ENCODE data around the gene AADACL3. TPM values are rescaled to one million over a fixed set of nuclear protein-coding genes. Genes with fewer than 3 reads are reported as not detected.
"Not testable (repeated sequence)": the region's sequence is repeated elsewhere in the genome, so short reads cannot be mapped to it uniquely, and the experiment has no call there.

The AADACL3 gene
- polyA plus RNA-seq, 1 donor, result not detected

DNA sequence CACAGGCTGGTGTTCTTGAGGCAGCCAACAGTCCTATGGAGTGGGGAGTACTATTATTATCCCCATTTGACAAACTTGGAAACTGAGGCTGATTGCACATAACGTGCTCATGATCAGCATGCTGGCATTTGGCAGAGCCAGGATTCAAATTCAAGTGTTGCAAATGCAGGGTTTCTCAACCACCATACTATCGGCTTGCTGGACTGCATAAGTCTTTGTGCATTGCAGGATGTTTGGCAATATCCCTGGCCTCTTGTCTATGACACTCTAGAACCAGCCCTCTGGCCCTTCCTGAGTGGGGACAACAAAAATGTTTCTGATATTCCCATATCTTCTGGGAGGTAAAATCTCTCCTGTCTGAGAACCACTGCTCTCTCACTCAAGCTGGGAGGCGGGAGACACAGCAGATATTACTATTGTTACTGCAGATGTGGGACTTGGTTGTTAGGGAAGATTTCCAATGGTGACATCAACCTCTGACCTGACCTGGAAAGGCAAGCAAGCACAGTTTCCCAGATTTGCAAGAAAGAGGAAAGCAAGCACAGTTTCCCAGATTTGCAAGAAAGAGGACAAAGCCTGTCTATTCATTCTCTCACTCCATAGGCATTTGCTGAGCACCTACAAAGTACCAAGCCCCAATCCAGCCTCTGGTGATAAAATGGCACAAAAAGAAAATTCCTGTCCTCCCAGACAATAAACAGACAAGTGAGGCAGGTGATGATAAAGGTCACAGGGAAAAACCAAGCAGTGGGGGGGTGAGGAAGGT lies 1.0 kb upstream of the AADACL3 start:
- DNase-seq (ENCODE audit: low read depth), result no peak

DNA sequence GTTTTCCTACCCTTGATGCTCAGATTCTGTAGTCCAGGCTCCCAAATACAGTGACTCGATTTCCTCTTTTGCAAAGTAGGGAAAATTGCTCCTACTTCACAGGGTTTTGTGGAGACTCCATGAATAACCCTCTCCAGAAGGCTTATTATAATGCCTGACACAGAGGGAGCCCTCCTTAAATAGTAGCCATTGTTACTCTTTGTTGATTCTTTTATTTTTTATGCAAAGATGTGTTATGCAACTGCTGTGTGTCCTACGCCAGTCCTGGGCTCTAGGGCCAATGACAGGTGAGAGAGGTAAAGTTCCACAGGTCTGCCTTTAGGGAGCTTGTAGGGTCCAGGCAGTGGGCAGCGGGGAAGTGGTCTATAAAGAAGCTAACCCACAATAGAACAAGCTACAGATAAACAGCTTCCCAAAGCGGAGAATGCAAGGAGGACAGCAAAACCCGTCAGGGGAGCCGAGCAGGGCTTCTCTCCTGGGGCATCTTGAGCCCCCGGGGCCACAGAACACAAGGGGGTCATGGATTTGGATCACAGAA lies 1.5 kb downstream of the AADACL3 start:
- no peak for DNase-seq (ENCODE audit: low read depth)

DNA sequence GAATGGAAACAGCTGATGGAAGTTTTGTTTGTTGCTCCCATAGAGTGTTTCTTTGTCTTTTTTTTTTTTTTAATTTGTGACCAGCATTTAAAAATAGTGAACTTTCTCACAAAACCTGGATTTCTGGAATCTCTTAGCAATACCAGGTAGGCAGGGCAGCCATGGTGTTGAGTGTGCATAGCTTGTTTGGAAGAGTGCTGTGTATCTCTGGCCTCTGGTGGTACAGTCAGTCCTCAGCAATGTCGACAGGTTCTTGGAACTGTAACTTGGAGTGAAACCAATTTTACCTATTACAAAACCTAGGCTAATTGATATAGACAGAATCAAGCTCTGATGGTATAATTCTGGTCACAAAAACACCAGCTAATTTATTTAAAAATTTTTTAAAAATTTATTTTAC lies 6.7 kb downstream of the AADACL3 start:
- DNase-seq (ENCODE audit: low read depth), result no peak

DNA sequence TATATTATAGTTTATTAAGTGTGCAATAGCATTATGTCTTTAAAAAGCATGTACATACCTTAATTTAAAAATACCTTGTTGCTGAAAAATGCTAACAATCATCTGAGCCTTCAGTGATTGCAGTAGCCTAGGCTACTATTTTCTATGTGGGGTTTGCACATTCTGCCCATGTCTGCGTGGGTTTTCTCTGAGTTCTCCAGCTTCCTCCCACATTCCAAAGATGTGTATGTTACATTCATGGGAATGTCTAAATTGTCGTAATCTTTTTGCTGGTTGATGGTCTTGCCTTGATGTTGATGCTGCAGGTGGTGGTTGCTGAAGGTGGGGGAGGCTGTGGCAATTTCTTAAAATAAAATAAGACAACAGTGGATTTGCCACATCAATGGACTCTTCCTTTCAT lies 12.5 kb downstream of the AADACL3 start:
- no peak for DNase-seq (ENCODE audit: low read depth)

DNA sequence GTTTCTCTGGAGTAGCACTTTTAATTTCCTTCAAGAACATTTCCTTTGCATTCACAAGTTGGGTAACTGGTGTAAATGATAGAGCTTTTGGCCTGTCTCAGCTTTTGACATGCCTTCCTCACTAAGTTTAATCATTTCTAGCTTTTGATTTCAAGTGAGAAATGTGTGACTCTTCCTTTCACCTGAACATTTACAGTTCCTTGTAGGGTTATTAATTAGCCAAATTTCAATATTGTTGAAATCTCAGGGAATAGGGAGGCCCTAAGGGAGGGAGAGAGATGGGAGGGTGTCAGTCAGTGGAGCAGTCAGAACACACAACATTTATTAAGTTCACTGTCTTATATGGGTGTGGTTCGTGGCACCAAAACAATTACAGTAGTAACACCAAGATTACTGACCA lies 14.2 kb downstream of the AADACL3 start:
- DNase-seq (ENCODE audit: low read depth), result no peak

DNA sequence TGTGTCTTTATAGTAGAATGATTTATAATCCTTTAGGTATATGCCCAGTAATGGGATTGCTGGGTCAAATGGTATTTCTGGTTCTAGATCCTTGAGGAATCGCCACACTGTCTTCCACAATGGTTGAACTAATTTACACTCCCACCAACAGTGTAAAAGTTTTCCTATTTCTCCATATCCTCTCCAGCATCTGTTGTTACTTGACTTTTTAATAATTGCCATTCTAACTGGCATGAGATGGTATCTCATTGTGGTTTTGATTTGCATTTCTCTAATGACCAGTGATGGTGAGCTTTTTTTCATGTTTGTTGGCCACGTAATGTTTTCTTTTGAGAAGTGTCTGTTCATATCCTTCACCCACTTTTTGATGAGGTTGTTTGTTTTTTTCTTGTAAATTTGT lies 15.2 kb downstream of the AADACL3 start:
- not testable (repeated sequence) for DNase-seq (ENCODE audit: low read depth)

DNA sequence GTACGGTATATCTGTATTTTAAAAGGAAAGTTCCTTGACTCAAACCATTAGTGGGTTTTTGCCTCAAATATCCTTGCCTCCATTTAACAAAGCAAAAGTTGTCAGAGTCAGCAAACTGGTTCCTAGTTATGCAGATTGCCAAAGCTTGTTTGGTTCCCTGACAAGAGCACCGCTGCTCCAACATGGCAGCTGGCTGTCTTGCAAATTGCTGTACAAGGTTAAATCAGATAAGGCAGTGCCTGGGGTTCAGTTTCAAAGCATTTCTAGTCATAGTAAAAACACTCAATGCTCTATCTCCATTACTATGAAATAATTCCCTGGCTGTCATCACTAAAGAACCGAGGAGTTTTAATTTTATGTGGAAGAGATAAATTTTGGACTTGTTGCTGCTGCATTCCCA lies 18.7 kb downstream of the AADACL3 start:
- no peak for DNase-seq (ENCODE audit: low read depth)

DNA sequence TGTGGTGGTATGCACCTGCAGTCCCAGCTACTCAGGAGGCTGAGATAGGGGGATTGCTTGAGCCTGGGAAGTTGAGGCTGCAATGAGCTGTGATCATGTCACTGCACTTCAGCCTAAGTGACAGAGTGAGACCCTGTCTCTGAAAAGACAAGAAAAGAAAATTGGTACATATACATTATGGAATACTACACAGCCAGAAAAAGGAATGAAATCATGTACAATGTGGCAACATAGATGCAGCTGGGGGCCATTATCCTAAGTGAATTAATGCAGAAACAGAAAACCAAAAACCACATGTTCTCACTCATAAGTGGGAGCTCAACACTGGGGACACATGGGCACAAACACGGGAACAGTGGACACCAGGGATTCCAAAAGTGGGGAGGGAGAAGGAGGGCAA lies 23.0 kb downstream of the AADACL3 start:
- no peak for DNase-seq (ENCODE audit: low read depth)

DNA sequence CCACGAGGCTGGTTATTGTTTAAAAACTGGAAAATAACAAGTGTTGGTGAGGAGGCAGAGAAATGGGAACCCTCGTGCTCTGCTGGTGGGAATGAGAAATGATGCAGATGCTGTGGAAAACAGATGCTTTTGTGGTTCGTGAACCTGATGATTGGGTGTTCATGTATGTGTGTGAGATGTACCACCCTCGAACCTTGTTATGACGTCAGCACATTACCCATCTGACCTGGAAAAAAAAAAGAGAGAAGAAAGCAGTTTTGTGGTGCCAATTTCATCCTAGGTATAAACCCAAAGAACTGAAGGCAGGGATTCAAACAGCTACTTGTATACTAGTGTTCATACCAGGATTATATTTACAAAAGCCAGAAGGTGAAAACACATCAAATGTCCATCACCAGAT lies 23.7 kb downstream of the AADACL3 start:
- no peak for DNase-seq (ENCODE audit: low read depth)

DNA sequence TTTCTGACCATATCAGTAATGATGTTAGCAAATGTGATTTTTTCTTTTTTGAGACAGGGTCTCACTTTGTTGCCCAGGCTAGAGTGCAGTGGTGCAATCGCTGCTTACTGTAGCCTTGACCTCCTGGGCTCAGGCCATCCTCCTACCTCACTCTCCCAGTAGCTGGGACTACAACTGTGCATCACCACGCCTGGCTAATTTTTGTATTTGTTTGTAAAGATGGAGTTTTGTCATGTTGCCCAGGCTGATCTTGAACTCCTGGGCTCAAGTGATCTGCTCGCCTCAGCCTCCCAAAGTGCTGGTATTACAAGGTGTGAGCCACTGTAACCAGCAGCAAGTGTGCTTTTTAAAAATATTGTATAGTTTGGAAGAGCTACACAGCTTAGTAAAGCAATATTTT lies 26.0 kb downstream of the AADACL3 start:
- no peak for DNase-seq (ENCODE audit: low read depth)

DNA sequence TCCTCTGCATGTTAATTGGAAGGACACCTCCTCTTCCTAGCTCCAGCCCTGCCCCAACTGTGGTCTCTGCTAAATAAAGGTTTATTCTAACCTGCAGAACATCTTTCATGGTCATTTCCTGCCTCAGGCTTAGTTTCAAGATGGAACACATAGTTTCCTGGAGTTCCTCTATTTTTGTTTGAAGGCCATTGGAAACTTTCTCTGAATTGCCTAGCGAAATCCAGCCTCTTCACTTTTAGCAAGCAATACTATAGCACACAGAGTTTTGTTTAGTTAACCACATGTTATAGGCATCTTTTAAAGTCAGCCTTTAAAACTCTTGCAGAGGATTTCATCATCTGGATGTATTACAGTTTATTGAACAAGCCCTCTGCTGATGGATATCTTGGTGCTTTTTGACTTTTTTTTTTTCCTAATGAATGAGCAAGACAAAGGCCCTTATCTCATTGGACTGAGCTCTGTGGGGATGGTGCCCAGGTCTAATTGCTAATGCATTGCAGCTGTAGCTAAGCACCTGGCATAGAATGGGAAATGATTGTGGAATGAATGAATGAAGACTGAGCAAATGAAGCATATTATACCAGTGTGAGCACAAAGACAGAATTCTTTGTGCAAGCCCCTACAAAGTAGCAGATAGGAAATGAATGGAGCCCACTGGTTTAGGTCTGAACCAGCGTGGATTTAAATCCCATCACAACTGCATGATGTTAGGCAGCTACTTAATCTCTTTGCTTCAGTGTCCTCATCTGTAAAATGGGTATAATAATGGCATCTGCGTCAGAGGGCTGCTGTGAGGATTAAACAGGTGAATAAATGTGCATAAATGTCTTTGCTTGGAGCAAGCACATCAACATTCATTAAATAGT lies 29.4 kb downstream of the AADACL3 start:
- DNase-seq (ENCODE audit: low read depth), result no peak

DNA sequence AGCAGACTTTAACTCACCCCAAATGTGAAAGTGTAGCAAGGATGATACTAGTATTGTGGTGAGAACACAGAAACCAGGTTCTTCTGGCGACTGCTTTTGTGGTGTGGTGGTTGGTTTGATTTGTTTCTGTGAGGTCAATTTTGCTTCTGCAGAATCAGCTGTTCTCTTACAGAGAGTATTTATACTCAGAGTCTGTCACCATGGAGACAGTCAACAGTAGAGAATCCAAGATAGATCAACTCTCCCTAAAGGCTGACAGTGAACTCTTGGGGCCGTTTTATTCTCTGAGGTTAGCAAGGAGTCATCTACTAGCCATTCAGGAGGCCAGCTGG lies 30.0 kb downstream of the AADACL3 start, which contains the start of gene CFAP107:
CFAP107 (plus strand) TSS at position 209 of the 332 bp plus-strand sequence. CDS start 231 bp downstream, outside the sequence.
- DNase-seq (ENCODE audit: low read depth), result no peak

DNA sequence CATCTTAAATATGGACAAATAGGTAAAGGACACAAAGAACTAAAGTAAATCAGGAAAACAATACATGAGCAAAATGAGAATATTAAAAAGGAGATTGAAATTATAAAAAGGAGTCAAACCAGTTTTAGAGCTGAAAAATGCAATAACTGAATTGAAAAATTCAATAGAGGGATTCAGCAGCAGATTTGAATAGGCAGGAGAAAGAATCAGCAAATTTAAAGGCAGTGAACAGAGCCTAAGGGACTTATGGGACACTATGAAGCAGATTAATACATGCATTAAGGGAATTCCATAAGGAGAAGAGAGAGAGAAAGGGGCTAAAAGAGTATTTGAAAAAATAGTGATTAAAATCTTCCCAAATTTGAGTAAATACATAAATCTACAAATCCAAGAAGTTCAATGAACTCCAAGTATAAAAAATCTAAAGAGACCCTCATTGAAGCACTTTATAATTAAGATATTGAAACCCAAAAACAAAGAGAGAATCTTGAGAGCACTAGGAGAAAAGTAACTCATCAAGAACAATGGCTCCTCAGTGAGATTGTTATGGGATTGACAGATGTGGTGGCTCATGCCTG lies 33.0 kb downstream of the AADACL3 start:
- DNase-seq (ENCODE audit: low read depth), result no peak

DNA sequence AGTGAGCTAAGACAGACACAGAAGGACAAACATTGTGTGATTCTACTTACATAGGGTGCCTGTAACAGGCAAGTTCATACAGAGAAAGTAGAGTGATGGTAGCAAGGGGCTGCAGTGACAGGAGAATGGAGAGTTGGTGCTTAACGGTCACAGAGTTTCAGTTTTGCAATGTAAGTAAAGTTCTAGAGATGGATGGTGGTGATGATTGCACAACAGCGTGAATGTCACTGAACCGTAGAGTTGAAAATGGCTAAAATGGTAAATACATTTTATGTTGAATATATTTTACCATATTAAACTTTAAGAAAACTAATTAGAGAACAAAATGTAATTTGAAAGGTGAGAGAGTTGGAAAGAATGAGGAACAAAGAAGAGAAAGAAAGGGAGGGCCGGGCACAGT lies 38.8 kb downstream of the AADACL3 start:
- no peak for DNase-seq (ENCODE audit: low read depth)

DNA sequence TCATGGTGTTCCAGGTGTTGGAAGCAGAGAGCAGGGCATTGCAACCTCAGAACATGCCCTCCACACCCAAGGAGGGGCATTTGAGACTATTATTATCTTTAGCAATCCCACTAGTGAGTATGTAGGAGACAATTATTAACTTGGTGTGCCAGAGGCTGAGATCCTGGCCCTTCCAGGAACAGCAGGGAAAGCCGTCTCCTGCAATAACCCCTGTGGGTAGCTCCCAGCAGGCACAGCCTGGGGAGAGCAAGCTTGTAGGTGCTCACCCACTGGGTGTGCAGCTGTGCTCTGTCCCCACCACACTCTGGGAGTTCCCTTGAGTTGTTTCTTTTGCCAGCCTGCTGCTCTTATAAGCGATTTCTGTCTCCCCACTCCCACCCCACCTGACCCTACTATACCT lies 40.4 kb downstream of the AADACL3 start:
- no peak for DNase-seq (ENCODE audit: low read depth)

DNA sequence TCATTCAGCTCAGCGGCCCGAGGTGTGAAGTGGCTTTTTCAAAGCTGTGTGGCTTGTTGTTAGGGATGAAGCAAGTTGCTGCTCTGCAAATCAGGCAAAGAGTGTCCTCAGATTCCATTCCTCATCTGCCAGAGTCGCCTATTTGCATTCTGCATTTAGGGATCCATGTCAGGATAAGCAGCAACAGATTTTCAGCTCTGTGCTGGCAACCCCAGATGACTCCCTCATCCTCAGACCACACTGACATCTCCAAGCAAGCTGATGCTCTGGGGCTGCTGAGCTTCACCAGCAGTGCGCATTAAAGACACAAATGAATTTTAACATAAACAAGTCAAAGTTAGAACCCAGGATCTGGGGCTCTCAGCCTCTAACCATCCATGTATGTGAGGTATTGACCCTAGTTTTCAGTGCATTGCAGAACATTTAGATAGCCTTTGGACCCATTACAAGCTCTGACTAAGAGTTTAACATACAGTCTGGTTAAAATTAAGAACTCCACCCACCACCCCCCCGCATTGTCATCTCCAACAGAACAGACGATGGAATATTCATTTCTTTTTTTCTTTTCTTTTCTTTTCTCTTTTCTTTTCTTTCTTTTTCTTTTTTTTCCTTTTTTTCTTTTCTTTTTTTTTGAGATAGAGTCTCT lies 41.0 kb downstream of the AADACL3 start:
- no peak for DNase-seq (ENCODE audit: low read depth)

DNA sequence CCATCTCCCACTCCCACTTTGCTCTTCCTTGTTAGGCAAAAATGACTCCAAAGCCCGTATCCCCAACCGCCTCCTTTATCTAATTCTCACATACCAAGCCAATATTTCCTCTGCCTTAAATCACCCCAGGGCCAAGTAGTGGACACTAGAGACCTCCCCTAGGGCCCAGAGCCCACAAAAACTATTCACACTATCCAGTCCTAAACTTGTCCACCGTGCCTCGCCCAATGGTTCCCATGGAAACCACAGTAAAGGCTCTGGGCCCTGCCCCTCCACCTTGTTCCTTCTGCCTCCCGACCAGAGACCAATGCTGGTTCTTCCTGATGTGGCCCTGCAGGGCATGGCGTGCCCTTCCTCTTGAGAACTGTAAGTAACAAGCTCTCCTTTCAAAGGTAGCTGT lies 41.9 kb downstream of the AADACL3 start:
- DNase-seq (ENCODE audit: low read depth), result no peak

DNA sequence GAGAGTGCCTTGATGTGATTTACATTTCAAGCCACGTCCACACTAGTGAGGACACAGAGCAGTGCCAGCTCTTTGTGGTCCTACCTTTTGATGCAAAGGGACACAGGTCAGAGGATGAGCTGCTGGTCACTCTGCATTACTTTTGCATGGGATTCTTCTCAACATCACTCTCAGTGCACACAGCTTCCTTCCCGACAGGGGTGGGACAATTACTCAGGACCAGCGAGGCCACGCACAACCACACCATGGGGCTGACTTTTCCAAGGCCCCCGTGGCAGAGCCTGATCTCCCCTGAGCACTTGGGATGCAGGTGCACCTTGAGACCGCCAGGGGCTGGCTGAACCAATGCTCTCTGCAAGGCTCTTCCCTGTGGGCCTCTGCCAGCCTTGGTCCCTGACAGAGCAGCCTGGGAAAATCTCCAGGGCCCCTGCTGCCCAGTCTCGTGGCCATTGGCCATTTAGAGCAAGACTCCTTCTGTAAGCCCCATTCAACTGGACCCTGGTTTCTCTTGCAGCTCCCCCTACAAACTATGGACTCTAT lies 44.4 kb downstream of the AADACL3 start:
- no peak for DNase-seq (ENCODE audit: low read depth)

DNA sequence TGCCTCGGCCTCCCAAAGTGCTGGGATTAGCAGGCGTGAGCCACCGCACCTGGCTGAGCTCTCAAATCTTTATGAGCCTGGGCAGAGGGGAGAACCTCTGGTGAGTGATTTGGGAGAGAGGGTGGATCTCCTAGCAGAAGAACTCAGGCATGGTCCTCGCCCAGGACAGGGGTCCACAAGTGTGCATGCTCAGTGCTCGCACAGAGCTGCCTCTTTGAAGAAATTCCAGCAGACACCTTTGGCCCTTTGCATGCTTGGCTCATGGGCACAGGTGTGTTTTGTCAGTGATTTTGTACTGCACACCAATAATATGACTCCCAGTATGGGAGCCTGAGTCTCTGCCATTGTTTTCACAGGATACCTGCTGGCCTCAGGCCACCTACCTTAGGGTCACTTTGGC lies 45.9 kb downstream of the AADACL3 start:
- no peak for DNase-seq (ENCODE audit: low read depth)

DNA sequence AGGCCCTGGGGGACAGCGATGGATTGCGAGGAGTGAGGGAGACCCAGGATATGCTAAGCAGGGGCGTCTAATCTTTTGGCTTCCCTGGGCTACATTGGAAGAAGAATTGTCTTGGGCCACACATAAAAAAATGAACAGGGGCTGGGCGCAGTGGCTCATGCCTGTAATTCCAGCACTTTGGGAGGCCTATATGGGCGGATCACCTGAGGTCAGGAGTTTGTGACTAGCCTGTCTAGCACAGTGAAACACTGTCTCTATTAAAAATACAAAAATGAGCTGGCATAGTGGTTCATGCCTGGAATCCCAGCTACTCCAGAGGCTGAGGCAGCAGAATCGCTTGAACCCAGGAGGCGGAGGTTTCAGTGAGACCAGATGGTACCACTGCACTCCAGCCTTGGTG lies 46.9 kb downstream of the AADACL3 start:
- DNase-seq (ENCODE audit: low read depth), result no peak

DNA sequence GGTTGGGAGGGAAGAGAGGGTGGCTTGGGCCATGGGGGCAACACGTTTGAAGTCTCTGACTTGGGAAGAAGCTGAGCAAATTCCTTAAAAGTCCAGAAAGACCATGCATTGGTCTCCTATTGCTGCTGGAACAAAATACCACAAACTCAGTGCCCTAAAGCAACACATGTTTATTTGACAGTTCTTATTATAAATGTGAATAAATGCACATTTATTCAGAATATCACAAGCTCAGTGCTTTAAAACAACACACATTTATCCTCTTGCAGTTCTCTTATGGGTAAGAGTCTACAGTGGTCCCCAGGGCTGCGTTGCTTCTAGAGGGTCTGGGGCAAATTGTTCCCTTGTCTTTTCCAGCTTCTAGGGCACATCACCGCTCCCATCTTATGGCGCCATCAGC lies 47.6 kb downstream of the AADACL3 start:
- DNase-seq (ENCODE audit: low read depth), result no peak

DNA sequence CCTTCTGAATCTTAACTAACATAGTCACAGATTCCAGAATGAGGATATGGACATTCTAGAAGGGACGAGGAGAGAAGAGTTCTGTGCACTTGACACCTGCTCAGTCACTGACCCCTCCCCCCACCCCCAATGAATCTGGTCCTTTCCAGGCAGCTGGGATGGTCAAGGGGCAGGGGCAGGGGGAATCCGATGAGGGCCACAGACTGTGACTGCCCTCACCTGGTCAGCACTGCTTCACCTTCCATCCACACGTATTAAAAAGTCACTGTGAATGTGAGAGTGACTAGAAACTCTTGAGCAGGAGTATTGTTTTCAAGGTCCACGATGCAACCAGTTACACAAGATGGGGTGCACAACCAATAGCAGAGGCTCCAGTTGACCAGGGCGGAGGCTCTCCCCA lies 48.1 kb downstream of the AADACL3 start:
- no peak for DNase-seq (ENCODE audit: low read depth)
